HG02588 (cell line): ENCODE measurements around the gene SPP1.
"Not testable (repeated sequence)": the region's sequence is repeated elsewhere in the genome, so short reads cannot be mapped to it uniquely, and the experiment has no call there.

Source experiments
- ATAC-seq: cut with Tn5 transposase; IDR thresholded peaks from one replicate; pipeline ENCODE4 v1.9.1; 2021; ENCODE audit warnings: mild to moderate bottlenecking, moderate library complexity; ENCODE audit not compliant: unreplicated experiment

SPP1 gene

GRCh38 chr4:87975466-87975865 lies at the start of gene SPP1:
Gene SPP1, plus strand, starts transcription at chr4:87975714. Its CDS starts 1,182 bp downstream, at chr4:87976896.
- ATAC-seq, result peak; percentile 59

DNA sequence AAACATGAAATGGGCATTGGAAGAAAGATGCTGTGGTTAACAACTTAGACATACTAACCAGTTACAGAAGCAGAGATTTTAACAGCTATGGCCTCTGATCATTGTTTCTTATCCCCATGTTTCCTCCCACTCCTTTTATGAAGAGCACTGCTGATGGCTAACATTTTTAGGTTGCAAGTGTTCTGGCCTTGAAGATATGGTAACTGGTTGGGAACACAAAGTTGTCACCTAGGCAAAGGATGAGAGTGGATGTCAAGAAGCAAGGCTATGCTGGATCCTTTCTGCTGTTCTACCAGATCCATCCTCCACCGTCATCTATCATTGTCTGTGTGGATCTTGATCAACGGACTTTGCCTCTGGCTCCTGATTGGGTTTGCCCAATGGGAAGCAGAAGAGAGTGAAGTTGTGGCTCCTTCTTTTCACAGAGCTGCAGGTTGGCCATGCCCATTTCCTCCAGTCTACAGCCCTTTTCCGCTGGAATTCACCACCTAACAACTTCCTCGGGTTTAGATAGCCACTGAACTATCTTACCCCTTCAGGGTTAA lies 48.9 kb upstream of the SPP1 start:
- no peak for ATAC-seq

DNA sequence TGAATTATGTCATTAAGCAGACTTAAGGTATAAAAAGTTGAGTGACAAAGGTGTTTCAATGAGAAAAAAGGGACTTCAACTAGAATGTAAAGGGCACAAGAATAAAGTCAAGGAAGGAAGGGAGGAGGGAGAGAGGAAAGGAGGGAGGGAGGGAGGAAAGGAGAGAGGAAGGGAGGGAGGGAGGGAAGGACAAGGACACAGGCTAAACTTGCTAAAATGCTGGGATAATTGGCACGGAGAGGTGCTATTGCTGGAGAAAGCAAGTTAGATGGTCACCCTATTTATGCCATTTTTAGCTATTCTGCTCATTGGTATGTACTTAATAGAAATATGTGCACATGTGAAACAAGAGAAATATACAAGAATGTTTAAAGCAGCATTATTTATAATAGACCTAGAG lies 44.9 kb upstream of the SPP1 start:
- ATAC-seq, result no peak

- no peak for ATAC-seq
Measured at GRCh38 chr4:87931932-87932331, 43.6 kb upstream of the SPP1 start.

- ATAC-seq, result no peak
Measured at GRCh38 chr4:87932718-87933141, 42.8 kb upstream of the SPP1 start.

- no peak for ATAC-seq
Measured at GRCh38 chr4:87933337-87933736, 42.2 kb upstream of the SPP1 start.

DNA sequence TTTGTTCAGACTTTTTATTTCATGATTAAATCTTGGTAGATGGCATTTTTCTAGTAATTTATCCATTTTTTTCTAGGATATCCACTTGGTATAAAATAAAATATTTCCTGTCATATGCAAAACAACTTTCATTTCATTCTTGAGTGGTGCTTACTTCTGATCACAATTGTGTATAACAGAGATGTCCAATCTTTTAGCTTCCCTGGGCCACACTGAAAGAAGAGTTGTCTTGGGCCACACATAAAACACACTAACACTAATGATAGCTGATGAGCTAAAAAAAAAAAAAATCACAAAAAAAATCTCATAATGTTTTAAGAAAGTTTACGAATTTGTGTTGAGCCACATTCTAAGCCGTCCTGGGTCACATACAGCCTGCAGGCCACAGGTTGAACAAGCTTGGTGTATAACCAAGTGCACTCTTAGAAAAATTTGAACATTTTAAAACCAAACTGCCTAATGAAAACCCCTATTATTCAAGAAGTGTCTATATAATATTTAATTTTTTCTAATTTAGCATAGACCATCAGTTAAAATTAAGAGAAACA lies 41.3 kb upstream of the SPP1 start:
- ATAC-seq, result no peak

DNA sequence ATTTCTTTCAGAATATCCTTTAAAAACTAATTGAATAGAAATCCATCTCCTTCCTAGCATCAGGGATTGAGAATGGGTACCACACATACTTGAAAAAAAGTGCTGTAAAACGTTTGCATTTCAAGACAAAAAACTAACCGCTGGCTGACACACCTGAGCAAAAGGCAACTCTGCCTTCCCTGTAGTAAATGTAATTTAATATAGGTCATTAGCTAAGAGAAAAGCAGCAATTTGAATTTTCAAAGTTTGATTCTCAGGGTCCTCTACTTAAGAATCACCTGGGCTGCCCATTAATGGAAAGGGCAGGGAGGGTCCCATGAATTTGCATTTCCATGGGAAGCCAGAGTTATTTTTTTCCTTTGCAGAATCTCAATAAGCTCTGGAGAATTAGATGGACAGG lies 40.5 kb upstream of the SPP1 start:
- no peak for ATAC-seq

- ATAC-seq, result not testable (repeated sequence)
Measured at GRCh38 chr4:87935954-87936353, 39.6 kb upstream of the SPP1 start.

DNA sequence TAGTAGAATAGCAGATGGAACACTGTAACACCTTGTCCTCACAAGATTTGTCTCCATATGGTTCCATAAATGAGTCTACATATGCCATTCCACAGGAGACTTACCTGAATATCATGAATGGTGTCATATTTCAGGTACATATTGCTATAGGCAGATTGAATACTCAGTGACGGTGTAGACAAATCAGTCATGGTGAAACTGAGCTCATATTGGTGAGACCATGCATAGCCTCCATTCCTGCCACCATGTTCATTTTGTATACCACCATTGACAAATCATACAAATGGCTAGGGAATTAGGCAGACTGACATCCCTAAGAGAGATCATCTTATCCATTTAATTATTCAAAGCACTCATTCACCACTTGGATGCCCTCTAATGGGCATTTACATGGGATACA lies 38.0 kb upstream of the SPP1 start:
- no peak for ATAC-seq

DNA sequence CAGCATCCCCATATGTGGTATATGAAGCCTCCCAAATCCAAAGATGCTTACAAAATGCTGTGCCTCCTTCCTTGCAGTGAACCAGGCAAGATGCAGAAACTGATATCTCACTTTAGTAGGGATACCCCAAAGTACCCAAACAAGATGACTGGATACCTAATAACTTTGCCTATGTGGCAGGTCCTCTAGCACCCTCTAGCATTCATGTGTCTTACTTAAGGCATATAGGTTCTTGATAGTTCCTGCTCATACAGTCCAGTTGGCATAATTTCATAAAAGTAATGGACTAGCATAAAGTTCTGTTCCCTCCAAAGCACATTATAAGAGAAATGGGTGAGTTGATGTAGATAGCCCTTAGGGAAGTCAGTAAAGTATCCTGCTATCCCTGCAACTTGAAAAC lies 36.8 kb upstream of the SPP1 start:
- ATAC-seq, result no peak

- ATAC-seq, result no peak
Measured at GRCh38 chr4:87939978-87940690, 35.4 kb upstream of the SPP1 start.

GRCh38 chr4:87940809-87941208 lies 34.7 kb upstream of the SPP1 start:
- ATAC-seq, result not testable (repeated sequence)

- ATAC-seq, result no peak
Measured at GRCh38 chr4:87941537-87942392, 33.7 kb upstream of the SPP1 start.

DNA sequence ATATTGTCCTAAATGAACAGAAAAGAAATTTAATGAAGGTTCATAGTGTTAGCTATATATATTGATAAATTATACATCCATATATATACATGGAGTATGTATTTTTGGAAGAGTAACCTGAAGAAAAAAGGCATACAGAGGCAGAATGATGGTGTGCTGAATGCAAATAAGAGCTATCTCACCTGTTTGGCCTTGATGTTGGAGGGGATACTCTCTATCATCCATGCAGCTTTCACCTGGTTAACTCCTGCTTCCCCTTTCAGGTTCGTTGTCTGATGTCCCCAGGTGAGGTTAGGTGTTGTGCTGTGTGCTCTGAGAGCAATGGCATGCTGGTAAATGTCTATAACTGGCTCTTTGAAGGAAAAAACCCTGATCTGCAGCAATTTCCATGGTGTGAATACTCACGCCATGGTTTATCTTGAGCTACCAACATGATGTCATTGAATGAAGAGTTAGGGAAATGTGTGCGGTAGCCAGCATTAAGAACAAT lies 31.8 kb upstream of the SPP1 start:
- ATAC-seq, result no peak

DNA sequence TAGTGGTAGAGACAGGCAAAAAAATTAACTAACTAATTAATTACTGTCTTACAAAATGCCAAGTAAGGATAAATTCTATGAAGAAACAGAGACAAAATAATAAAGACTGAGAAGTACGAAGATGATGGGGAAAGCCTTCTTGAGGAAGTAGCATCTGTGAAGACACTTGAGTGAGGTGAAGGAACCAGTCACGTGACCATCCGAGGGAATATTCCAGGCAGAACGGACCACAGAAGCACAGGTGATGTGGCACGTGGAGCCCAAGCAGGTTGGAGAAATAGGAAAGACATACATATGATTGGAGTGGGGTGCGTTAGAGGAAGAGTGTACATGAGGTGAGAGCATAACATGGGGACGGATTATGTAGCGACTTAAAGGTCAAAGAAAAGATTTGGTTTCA lies 30.5 kb upstream of the SPP1 start:
- ATAC-seq, result no peak

- ATAC-seq, result no peak
Measured at GRCh38 chr4:87946766-87947165, 28.7 kb upstream of the SPP1 start.

DNA sequence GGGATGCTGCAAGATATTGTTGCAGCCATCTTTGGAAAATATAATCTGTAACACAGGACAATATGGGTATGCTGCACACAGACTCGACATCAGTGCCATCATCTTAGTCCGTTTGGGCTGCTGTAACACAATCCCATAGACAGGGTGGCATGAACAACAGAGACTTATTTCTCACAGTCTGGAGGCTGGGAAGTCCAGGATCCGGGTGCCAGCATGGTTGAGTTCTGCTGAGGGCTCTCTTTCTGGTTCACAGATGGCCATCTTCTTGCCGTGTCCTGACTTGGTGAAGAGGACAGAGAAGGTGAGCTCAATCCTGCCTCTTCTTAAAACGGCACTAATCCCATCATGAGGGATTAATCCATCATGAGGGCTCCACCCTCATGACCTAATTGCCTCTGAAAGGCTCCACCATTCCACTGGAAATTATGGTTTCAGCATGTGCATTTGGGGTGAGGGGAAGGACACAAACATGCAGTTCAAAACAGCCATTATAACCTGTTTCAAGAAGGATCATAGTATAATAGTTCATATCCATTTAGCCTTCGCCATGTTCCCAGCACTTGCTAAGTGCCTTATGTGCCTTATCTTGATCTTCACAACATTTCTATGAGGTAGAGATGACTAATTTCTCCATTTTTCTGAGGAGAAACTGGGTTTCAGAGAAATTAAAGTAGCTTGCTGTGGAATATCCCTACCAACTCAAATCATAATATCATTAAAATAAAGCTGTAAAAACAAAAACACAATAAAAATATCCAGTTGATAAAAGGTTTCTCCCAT lies 27.9 kb upstream of the SPP1 start:
- ATAC-seq, result no peak

DNA sequence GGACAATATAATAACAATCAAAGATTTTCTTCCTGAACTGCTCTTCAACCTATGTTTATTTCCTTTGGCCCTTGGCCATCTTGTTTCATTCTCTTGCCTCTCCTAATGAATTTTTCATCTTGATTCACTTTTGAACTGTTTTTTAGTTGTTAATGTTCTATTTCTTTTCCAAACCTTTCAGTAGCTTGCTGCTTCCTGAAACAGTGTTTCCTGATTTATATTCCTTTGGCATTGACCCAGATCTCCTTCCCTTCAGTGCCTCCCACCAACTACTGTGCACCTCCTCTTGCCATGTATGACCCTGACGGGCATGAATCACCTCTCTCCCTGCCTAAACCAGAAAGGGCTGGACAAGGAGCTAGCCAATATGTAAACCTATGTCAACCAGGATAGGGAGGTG lies 25.6 kb upstream of the SPP1 start:
- ATAC-seq, result no peak

- no peak for ATAC-seq
Measured at GRCh38 chr4:87950493-87950892, 25.0 kb upstream of the SPP1 start.
